GM19035 (cell line): ENCODE measurements around the gene HOXD11.

Source experiments
- ATAC-seq: cut with Tn5 transposase; IDR thresholded peaks from one replicate; pipeline ENCODE4 v1.9.1; 2021; ENCODE audit not compliant: unreplicated experiment

Gene HOXD11

GRCh38 chr2:176093145-176093897 is 13.8 kb upstream of the HOXD11 start:
- ATAC-seq, result no peak

- ATAC-seq, result no peak
These were observed 13.2 kb upstream of the HOXD11 start for GRCh38 chr2:176093898-176094249.

GRCh38 chr2:176094349-176094748 is 12.7 kb upstream of the HOXD11 start:
- ATAC-seq, result no peak

- no peak for ATAC-seq
These were observed 11.7 kb upstream of the HOXD11 start for GRCh38 chr2:176095421-176095820.

GRCh38 chr2:176096243-176096985 is 10.7 kb upstream of the HOXD11 start:
- ATAC-seq, result no peak

- ATAC-seq, result peak; percentile 92
These were observed 9.9 kb upstream of the HOXD11 start for GRCh38 chr2:176096986-176097819.

GRCh38 chr2:176097820-176098365 is 9.2 kb upstream of the HOXD11 start:
- ATAC-seq, result no peak

- ATAC-seq, result no peak
These were observed 8.5 kb upstream of the HOXD11 start for GRCh38 chr2:176098366-176099158.

- no peak for ATAC-seq
These were observed 7.8 kb upstream of the HOXD11 start for GRCh38 chr2:176099159-176099727.

- no peak for ATAC-seq
These were observed 7.1 kb upstream of the HOXD11 start, which contains the start of gene HOXD12 for GRCh38 chr2:176099728-176100546. Gene HOXD12 (plus strand): TSS chr2:176099795. CDS start chr2:176099802, 7 bp downstream.

GRCh38 chr2:176100547-176101140 is 6.4 kb upstream of the HOXD11 start:
- ATAC-seq, result no peak

GRCh38 chr2:176101216-176101830 is 5.8 kb upstream of the HOXD11 start:
- ATAC-seq, result no peak

GRCh38 chr2:176101842-176102241 is 5.2 kb upstream of the HOXD11 start:
- ATAC-seq, result no peak

GRCh38 chr2:176102309-176102866 is 4.7 kb upstream of the HOXD11 start:
- ATAC-seq, result no peak

- ATAC-seq, result no peak
These were observed 3.9 kb upstream of the HOXD11 start for GRCh38 chr2:176103194-176103593.

- no peak for ATAC-seq
These were observed 3.3 kb upstream of the HOXD11 start for GRCh38 chr2:176103742-176104315.

GRCh38 chr2:176104316-176105077 is 2.6 kb upstream of the HOXD11 start:
- no peak for ATAC-seq
